Activated T-cell treated with anti-CD3 and anti-CD28 coated beads, Interleukin-2, amount 50 U/mL, for 1 hour (primary cell): ENCODE results near the gene GJB4.
"Not testable (repeated sequence)": the region's sequence is repeated elsewhere in the genome, so short reads cannot be mapped to it uniquely, and the experiment has no call there.

Source experiments
- DNase-seq: peaks from one replicate; pipeline ENCODE4 v3.0.0-alpha.2; 2020

Gene GJB4

DNA sequence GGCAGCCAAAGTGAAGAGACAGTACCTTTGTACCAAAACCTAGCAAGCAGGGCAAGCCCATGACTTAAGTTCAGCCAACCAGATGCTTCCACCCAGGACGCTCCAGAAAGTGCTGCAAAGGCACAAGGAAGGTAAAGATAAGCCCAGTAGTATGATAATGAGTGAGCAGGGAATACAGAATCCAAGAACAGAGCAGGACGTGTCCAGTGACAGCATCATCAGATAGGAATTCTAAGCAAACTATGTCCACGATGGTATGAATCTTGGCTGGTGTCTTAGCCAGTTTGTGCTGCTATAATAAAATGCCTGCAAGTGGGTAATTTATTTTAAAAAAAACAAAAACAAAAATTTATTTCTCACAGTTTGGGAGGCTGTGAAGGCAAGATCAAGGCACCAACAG, 46.9 kb downstream of the GJB4 start:
- no peak for DNase-seq

DNA sequence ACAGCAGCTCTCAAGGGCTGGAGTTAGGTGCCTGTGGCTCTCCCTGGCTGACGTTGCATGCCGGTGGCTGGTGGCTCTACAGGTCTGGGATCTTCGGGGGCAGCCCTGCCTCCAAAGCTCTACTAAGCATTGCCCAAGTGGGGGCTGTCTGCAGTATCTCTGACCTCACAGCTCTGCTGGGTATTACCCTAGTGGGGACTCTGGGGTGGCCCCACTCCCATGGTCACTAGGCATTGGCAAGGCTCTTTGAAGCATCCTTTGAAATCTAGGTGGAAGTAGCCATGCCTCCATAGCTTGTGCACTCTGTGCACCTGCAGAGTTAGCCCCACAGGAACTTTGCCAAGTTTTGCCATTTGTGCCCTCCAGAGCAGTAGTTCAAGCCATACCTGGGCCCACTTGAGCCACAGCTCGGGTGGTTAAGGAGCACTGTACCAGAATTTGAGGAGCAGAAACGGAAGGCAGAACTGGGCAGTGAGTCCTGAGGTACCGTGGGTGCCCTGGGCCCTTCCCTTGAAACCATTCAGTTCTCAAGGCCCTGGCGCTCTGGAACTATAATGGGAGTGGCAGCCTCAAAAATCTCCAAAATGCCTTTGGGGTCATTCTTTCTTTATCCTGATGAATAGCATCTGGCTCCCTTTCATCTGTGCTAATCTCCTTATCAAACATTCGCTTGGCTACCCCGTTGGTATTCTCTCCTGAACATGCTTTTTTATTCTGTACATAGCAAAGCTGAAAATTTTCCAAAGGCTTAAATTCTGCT, 48.7 kb downstream of the GJB4 start:
- DNase-seq, result no peak

DNA sequence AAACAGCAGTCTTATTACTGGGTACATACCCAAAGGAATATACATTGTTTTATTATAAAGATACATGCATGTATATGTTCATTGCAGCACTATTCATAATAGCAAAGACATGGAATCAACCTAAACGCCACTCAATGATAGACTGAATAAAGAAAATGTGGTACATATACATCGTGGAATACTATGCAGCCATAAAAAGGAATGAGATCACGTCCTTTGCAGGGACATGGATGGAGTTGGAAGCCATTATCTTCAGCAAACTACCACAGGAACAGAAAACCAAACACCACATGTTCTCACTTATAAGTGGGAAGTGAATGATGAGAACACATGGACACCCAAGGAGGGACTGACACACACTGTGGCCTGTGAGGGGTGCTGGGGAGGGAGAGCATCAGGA, 51.2 kb downstream of the GJB4 start:
- DNase-seq, result not testable (repeated sequence)
